Liver (tissue), 3 donors: ENCODE results near the gene RPL31.

Experiments
- EGR1 ChIP-seq, 2 donors: IDR thresholded peaks; 2 replicates each; pipeline ENCODE4 v1.6.1; 2016 to 2018; ENCODE audit warnings: antibody characterized with exemption in 2 of 2, low read depth in 2 of 2
- FOXA1 ChIP-seq: IDR thresholded peaks from 2 replicates; pipeline ENCODE4 v1.6.1; 2016; ENCODE audit warnings: antibody characterized with exemption
- GABPA ChIP-seq, 2 donors: IDR thresholded peaks in 1 of 2; conservative IDR thresholded peaks in 1 of 2; 2 replicates each; pipeline ENCODE4 v1.6.1; 2016; ENCODE audit warnings: antibody characterized with exemption in 2 of 2, mild to moderate bottlenecking in 1 of 2, moderate library complexity in 1 of 2
- HNF4A ChIP-seq, 2 donors: conservative IDR thresholded peaks; 2 replicates each; pipeline ENCODE4 v1.6.1; 2016; ENCODE audit warnings: antibody characterized with exemption in 2 of 2, mild to moderate bottlenecking in 2 of 2
- RXRA ChIP-seq, 2 donors: IDR thresholded peaks; 2 replicates each; pipeline ENCODE4 v1.6.1; 2017 to 2018; ENCODE audit warnings: antibody characterized with exemption in 2 of 2, mild to moderate bottlenecking in 1 of 2
- TAF1 ChIP-seq: conservative IDR thresholded peaks from 2 replicates; pipeline ENCODE4 v1.6.1; 2016; ENCODE audit warnings: antibody characterized with exemption, mild to moderate bottlenecking
- TF ChIP-seq, protein P1 (sequence below): fragments of 150-350 bp; IDR thresholded peaks from 2 replicates; pipeline ENCODE4 v1.5.1; 2017; ENCODE audit warnings: improper control_type of control experiment, low read depth, low read length; ENCODE audit not compliant: missing input control
- donor health status: healthy.
- donor health status: healthy.

DNA sequence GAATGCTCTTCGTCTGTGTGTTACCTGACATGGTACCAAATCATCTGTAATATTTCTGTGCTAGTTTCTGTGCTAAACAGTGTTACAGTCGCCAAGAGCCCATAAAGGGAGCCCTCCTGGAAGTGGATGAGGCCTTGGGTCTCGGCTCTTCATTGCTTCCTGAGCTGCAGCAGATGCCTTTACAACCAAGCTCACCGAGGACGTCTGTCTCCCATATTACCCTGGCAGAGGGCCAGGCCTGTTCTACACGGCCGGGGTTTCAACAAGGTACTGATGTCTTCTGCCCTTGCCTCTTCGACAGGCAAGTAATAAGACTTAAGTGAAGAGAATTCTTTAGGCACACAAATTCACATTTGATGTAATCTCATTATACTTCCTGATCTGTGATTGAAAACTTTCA, 16.8 kb downstream of the RPL31 start:
- TF ChIP-seq TAF1, result no peak
- TF ChIP-seq, protein P1, sequence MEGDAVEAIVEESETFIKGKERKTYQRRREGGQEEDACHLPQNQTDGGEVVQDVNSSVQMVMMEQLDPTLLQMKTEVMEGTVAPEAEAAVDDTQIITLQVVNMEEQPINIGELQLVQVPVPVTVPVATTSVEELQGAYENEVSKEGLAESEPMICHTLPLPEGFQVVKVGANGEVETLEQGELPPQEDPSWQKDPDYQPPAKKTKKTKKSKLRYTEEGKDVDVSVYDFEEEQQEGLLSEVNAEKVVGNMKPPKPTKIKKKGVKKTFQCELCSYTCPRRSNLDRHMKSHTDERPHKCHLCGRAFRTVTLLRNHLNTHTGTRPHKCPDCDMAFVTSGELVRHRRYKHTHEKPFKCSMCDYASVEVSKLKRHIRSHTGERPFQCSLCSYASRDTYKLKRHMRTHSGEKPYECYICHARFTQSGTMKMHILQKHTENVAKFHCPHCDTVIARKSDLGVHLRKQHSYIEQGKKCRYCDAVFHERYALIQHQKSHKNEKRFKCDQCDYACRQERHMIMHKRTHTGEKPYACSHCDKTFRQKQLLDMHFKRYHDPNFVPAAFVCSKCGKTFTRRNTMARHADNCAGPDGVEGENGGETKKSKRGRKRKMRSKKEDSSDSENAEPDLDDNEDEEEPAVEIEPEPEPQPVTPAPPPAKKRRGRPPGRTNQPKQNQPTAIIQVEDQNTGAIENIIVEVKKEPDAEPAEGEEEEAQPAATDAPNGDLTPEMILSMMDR, result no peak
- TF ChIP-seq EGR1 (IDR thresholded peaks at IDR 0.05; ENCODE audit: low read depth in 2 of 2), result no peak
- no peak for TF ChIP-seq GABPA (IDR thresholded peaks at IDR 0.05 in 1 of 2, conservative IDR thresholded peaks at IDR 0.05 in 1 of 2)
- TF ChIP-seq HNF4A (conservative IDR thresholded peaks at IDR 0.05), result no peak
- no peak for TF ChIP-seq RXRA (IDR thresholded peaks at IDR 0.05)
- TF ChIP-seq FOXA1, result no peak
